ENCODE measurements around the gene CPED1. TPM values are rescaled to one million over a fixed set of nuclear protein-coding genes. Genes with fewer than 3 reads are reported as not detected.

Gene CPED1
- total and polyA plus RNA-seq, 10 of the 15 experiments (the other 5 are each of a cell fraction or from before 2014, with no cell fraction given) = 0.01 to 0.77 (median 0.10) TPM; not detected in 1

GRCh38 chr7:121228779-121229178 lies 240.3 kb downstream of the CPED1 start (continued):
- no peak for TF ChIP-seq CUX1 (IDR thresholded peaks at IDR 0.05; ENCODE audit: insufficient replicate concordance, low read depth, low read length)
- TF ChIP-seq HDAC2 (IDR thresholded peaks at IDR 0.05) = no peak
- TF ChIP-seq GATAD2B (conservative IDR thresholded peaks at IDR 0.05; ENCODE audit: low read depth) = no peak
- no peak for TF ChIP-seq ATF3 (IDR thresholded peaks at IDR 0.05; ENCODE audit: borderline replicate concordance, extremely low read depth, low read depth, low read length)

GRCh38 chr7:121235201-121235600 lies 246.7 kb downstream of the CPED1 start:
- Histone ChIP-seq H3K4me1 (ENCODE audit: control insufficient read depth, insufficient read depth, low read length) (no peaks in the 10 kb centered on the region), H3K9ac (ENCODE audit: control insufficient read depth, insufficient read depth, low read length) (no peak overlapping the region), H3K4me3 (no peak overlapping the region), H3K79me2 (ENCODE audit: control insufficient read depth, insufficient read depth, low read length) (no peaks in the 10 kb centered on the region), H2AFZ (ENCODE audit: control insufficient read depth, low read depth, low read length) (no peak overlapping the region), H3K4me2 (ENCODE audit: control insufficient read depth, insufficient read depth) (no peak overlapping the region), H4K20me1 (ENCODE audit: control insufficient read depth, insufficient read depth) (no peaks in the 10 kb centered on the region), H3K27me3 (replicated peaks in 1 of 2; ENCODE audit: control insufficient read depth in 2 of 2, insufficient read depth in 2 of 2, low read length in 1 of 2) (no peaks in the 10 kb centered on the region), H3K36me3 (ENCODE audit: control insufficient read depth in 2 of 2, insufficient read depth in 2 of 2, low read length in 1 of 2) (no peaks in the 10 kb centered on the region), H3K9me3 (replicated peaks; ENCODE audit: control insufficient read depth, insufficient read depth, low read length) (no peaks in the 10 kb centered on the region), H3K27ac (ENCODE audit: control insufficient read depth, insufficient read depth) (no peak overlapping the region)
- FAIRE-seq (no peak), DNase-seq (ENCODE audit: low read depth, low spot score) (no peak), ATAC-seq (no peak)
- ChIA-PET RAD21 (ENCODE audit: unreplicated experiment) (no interaction called here), SMC1A (ENCODE audit: uncharacterized antibody, unreplicated experiment) (no interaction called here), CTCF (no interaction called here), POLR2A (no interaction called here)
- in situ Hi-C loops (cut with MboI) (no loop called here), intact Hi-C loops (cut with micrococcal nuclease; ENCODE audit: unreplicated experiment) (no loop called here)
- no TSS peak for BruUV-seq (replicated peaks)
- TF ChIP-seq REST (IDR thresholded peaks at IDR 0.05; ENCODE audit: low read depth, low read length) (no peak), CHD2 (IDR thresholded peaks at IDR 0.05; ENCODE audit: borderline replicate concordance, low read depth, low read length) (no peak), BHLHE40 (IDR thresholded peaks at IDR 0.05; ENCODE audit: borderline replicate concordance in 1 of 2, low read depth in 2 of 2, low read length in 1 of 2) (no peak), MTA2 (IDR thresholded peaks at IDR 0.05; ENCODE audit: low read depth) (no peak), STAT1 (conservative IDR thresholded peaks at IDR 0.05) (no peak), ZNF622 (IDR thresholded peaks at IDR 0.05) (no peak), MXI1 (IDR thresholded peaks at IDR 0.05; ENCODE audit: low read depth, low read length) (no peak), POLR2A (IDR thresholded peaks at IDR 0.05; ENCODE audit: low read depth, low read length) (no peak), ESRRA (IDR thresholded peaks at IDR 0.05; ENCODE audit: low read length) (no peak), MEF2A (IDR thresholded peaks at IDR 0.05; ENCODE audit: insufficient read depth, low read depth, low read length) (no peak), USF2 (IDR thresholded peaks at IDR 0.05; ENCODE audit: borderline replicate concordance, low read depth, low read length) (no peak)
